HL-60 (cell line): ENCODE results near the gene CRYBA4.

Experiments used
- DNase-seq, 2 experiments: peaks; one replicate each; pipeline ENCODE4 v3.0.0-alpha.2; 2010 to 2020; ENCODE audit warnings: low read depth in 1 of 2, low spot score in 1 of 2
- H3K27ac ChIP-seq: fragments of 250-450 bp; sonication (Bioruptor Pico); replicated peaks from 2 replicates; pipeline ENCODE4 v1.5.1; 2020; ENCODE audit warnings: mild to moderate bottlenecking, moderate library complexity
- H3K27me3 ChIP-seq: fragments of 250-450 bp; sonication (Bioruptor Pico); 2 replicates; pipeline ENCODE4 v1.5.1; 2021; ENCODE audit warnings: mild to moderate bottlenecking, moderate library complexity; ENCODE audit not compliant: insufficient read depth, poor library complexity, severe bottlenecking
- H3K4me3 ChIP-seq: replicated peaks from 2 replicates; pipeline ENCODE4 v1.5.1; 2011; ENCODE audit warnings: mild to moderate bottlenecking, control low read depth, low read length; ENCODE audit not compliant: insufficient read depth
- CTCF ChIP-seq: IDR thresholded peaks from one replicate; pipeline ENCODE4 v1.5.1; 2011; ENCODE audit warnings: low read length, control low read depth, inconsistent platforms; ENCODE audit not compliant: insufficient read depth
- GABPA ChIP-seq: IDR thresholded peaks from 2 replicates; pipeline ENCODE4 v1.6.1; 2012; ENCODE audit warnings: low read depth
- POLR2AphosphoS5 ChIP-seq: IDR thresholded peaks from 2 replicates; pipeline ENCODE4 v1.6.1; 2012; ENCODE audit warnings: low read depth
- REST ChIP-seq: IDR thresholded peaks from 2 replicates; pipeline ENCODE4 v1.6.1; 2012; ENCODE audit warnings: low read depth; ENCODE audit not compliant: insufficient replicate concordance
- SPI1 ChIP-seq: IDR thresholded peaks from 2 replicates; pipeline ENCODE4 v1.6.1; 2012; ENCODE audit warnings: low read depth, mild to moderate bottlenecking, borderline replicate concordance

The CRYBA4 gene

GRCh38 chr22:26623984-26624383, 2.2 kb downstream of the CRYBA4 start:
- no peaks in the 10 kb centered on the region for H3K27me3 ChIP-seq
- H3K4me3 ChIP-seq, result no peak overlapping the region
- no peak overlapping the region for H3K27ac ChIP-seq
- no peak for DNase-seq
- TF ChIP-seq SPI1, result no peak
- no peak for TF ChIP-seq POLR2AphosphoS5
- no peak for TF ChIP-seq GABPA
- TF ChIP-seq REST, result no peak
- no peak for TF ChIP-seq CTCF

- no peak for TF ChIP-seq CTCF
- TF ChIP-seq REST, result no peak
- TF ChIP-seq SPI1, result no peak
- no peak for TF ChIP-seq POLR2AphosphoS5
- TF ChIP-seq GABPA, result no peak
- no peak overlapping the region for H3K4me3 ChIP-seq
- no peak for DNase-seq
- H3K27me3 ChIP-seq, result no peaks in the 10 kb centered on the region
- H3K27ac ChIP-seq, result no peak overlapping the region
These were observed 3.0 kb downstream of the CRYBA4 start for GRCh38 chr22:26624803-26625202.

GRCh38 chr22:26629988-26630761, 8.4 kb downstream of the CRYBA4 start:
- no peak for TF ChIP-seq REST
- TF ChIP-seq CTCF, result no peak
- TF ChIP-seq SPI1, result no peak
- no peak for TF ChIP-seq GABPA
- TF ChIP-seq POLR2AphosphoS5, result no peak
- no peak for DNase-seq
- no peaks in the 10 kb centered on the region for H3K27me3 ChIP-seq
- no peak overlapping the region for H3K27ac ChIP-seq
- H3K4me3 ChIP-seq, result no peak overlapping the region
